WTC11 (cell line): ENCODE measurements around the gene CCND1. TPM values are rescaled to one million over a fixed set of nuclear protein-coding genes. Genes with fewer than 3 reads are reported as not detected.

ENCODE experiments used
- ATAC-seq: fragments of 200-7000 bp; cut with Tn5 transposase; 2 replicates; pipeline ENCODE4 v1.10.0; 2021; ENCODE audit warnings: mild to moderate bottlenecking, moderate library complexity
- CTCF ChIA-PET: fragments of 300-600 bp; sonication (Branson Sonifier 250); formaldehyde crosslinking; loops from one replicate; lab custom pipeline; 2021; ENCODE audit warnings: antibody characterized with exemption; lab: Charles Lee
- POLR2A ChIA-PET: fragments of 350-600 bp; sonication (Branson Sonifier 250); formaldehyde crosslinking; loops from one replicate; lab custom pipeline; 2021; ENCODE audit warnings: antibody characterized with exemption; lab: Charles Lee
- DNase-seq: peaks from one replicate; pipeline ENCODE4 v3.0.0; 2021; ENCODE audit warnings: low spot score
- H3K27ac Mint-ChIP-seq: 2 replicates; pipeline ENCODE4 v1.8.0; 2021; ENCODE audit warnings: mixed read lengths
- H3K27me3 Mint-ChIP-seq: 2 replicates; pipeline ENCODE4 v1.8.0; 2021; ENCODE audit warnings: low read depth, mild to moderate bottlenecking, moderate library complexity, mixed read lengths
- H3K36me3 Mint-ChIP-seq: 2 replicates; pipeline ENCODE4 v1.8.0; 2021; ENCODE audit warnings: mixed read lengths
- H3K4me1 Mint-ChIP-seq: 2 replicates; pipeline ENCODE4 v1.8.0; 2022; ENCODE audit warnings: mixed read lengths
- H3K4me3 Mint-ChIP-seq: 2 replicates; pipeline ENCODE4 v1.8.0; 2021; ENCODE audit warnings: mild to moderate bottlenecking, moderate library complexity, mixed read lengths
- H3K9me3 Mint-ChIP-seq: 2 replicates; pipeline ENCODE4 v1.8.0; 2021; ENCODE audit warnings: mixed read lengths
- AR ChIP-seq: fragments of 250-450 bp; sonication (Bioruptor Pico); IDR thresholded peaks from 2 replicates; pipeline ENCODE4 v1.9.0; 2021; ENCODE audit warnings: mild to moderate bottlenecking
- ATF6 ChIP-seq: sonication (generic); formaldehyde crosslinking; IDR thresholded peaks from 2 replicates; pipeline ENCODE4 v1.8.1; 2023; ENCODE audit warnings: mild to moderate bottlenecking, missing genetic modification reagents
- CDX4 ChIP-seq: fragments of 250-450 bp; sonication (Bioruptor Pico); IDR thresholded peaks from 2 replicates; pipeline ENCODE4 v1.9.0; 2021; ENCODE audit warnings: moderate library complexity, mild to moderate bottlenecking, inconsistent platforms, borderline replicate concordance
- EMX1 ChIP-seq: fragments of 250-450 bp; sonication (Bioruptor Pico); IDR thresholded peaks from 2 replicates; pipeline ENCODE4 v1.8.0; 2021; ENCODE audit warnings: mild to moderate bottlenecking
- FOXP1 ChIP-seq: sonication (generic); formaldehyde crosslinking; IDR thresholded peaks from 2 replicates; pipeline ENCODE4 v1.8.0; 2022; ENCODE audit warnings: missing genetic modification reagents, mild to moderate bottlenecking, moderate library complexity, borderline replicate concordance
- NFYB ChIP-seq: sonication (generic); formaldehyde crosslinking; conservative IDR thresholded peaks from 2 replicates; pipeline ENCODE4 v1.8.0; 2022; ENCODE audit warnings: low read depth, missing genetic modification reagents
- NR1H2 ChIP-seq: sonication (generic); formaldehyde crosslinking; IDR thresholded peaks from 2 replicates; pipeline ENCODE4 v1.9.0; 2021; ENCODE audit warnings: mild to moderate bottlenecking, moderate library complexity, missing genetic modification reagents
- NR3C1 ChIP-seq: sonication (generic); formaldehyde crosslinking; conservative IDR thresholded peaks from 2 replicates; pipeline ENCODE4 v1.8.1; 2023; ENCODE audit warnings: low read depth, mild to moderate bottlenecking, missing genetic modification reagents
- OVOL2 ChIP-seq: fragments of 250-450 bp; sonication (Bioruptor Pico); IDR thresholded peaks from 2 replicates; pipeline ENCODE4 v1.9.0; 2021; ENCODE audit warnings: mild to moderate bottlenecking, borderline replicate concordance
- SMAD4 ChIP-seq: sonication (generic); formaldehyde crosslinking; IDR thresholded peaks from 2 replicates; pipeline ENCODE4 v1.8.0; 2022; ENCODE audit warnings: mild to moderate bottlenecking, missing genetic modification reagents
- SOX15 ChIP-seq: fragments of 250-450 bp; sonication (Bioruptor Pico); IDR thresholded peaks from 2 replicates; pipeline ENCODE4 v1.9.0; 2021; ENCODE audit warnings: mild to moderate bottlenecking
- TEAD4 ChIP-seq: sonication (generic); formaldehyde crosslinking; IDR thresholded peaks from 2 replicates; pipeline ENCODE4 v1.8.0; 2022; ENCODE audit warnings: mild to moderate bottlenecking, missing genetic modification reagents
- ZNF232 ChIP-seq: sonication (generic); formaldehyde crosslinking; IDR thresholded peaks from 2 replicates; pipeline ENCODE4 v1.8.0; 2022; ENCODE audit warnings: mild to moderate bottlenecking, missing genetic modification reagents
- ZNF396 ChIP-seq: fragments of 250-450 bp; sonication (Bioruptor Pico); IDR thresholded peaks from 2 replicates; pipeline ENCODE4 v1.8.0; 2021; ENCODE audit warnings: mild to moderate bottlenecking, moderate library complexity, borderline replicate concordance
- ZNF532 ChIP-seq: fragments of 250-450 bp; sonication (Bioruptor Pico); IDR thresholded peaks from 2 replicates; pipeline ENCODE4 v1.9.0; 2021; ENCODE audit warnings: mild to moderate bottlenecking, borderline replicate concordance
- total RNA-seq: library from RNA; stranded (reverse); gene quantifications from 3 replicates; pipeline ENCODE4 v1.2.3, GENCODE V29; 2021
- TF ChIP-seq, protein P1 (sequence below): fragments of 200-600 bp; IDR thresholded peaks from 2 replicates; pipeline ENCODE4 v1.8.0; 2022; ENCODE audit warnings: antibody characterized with exemption
- TF ChIP-seq, protein P2 (sequence below): sonication (generic); formaldehyde crosslinking; IDR thresholded peaks from 2 replicates; pipeline ENCODE4 v1.8.0; 2022; ENCODE audit warnings: mild to moderate bottlenecking, missing genetic modification reagents

CCND1 gene
- total RNA-seq, 1 experiment from 2014 or later = 212 TPM

DNA sequence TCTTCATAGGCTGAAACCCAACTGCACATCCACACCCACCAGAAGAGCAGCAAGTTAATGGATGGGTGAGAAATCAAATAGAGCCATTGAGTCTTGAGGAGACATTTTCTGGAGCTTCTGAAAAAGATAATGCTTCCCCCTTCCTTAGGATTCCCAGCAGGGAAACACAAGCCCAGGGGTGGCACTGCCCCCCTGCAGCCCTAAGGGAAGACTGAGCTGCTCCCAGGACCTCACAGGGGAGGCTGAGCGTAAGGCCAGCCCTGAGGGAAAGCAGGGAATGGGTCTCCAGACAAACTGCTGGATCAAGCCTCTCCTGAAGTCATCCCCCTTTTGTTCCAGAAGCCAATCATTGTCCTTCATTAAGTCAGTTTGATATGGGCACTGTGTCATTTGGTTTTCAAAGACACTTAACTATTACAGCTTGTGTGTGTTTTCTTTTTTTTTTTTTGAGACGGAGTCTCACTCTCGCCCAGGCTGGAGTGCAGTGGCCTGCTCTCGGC lies 19.1 kb downstream of the CCND1 start (continued):
- TF ChIP-seq ZNF532 (CRISPR knock-in tag) (no peak), SMAD4 (CRISPR knock-in tag) (no peak)
- TF ChIP-seq, protein P1, sequence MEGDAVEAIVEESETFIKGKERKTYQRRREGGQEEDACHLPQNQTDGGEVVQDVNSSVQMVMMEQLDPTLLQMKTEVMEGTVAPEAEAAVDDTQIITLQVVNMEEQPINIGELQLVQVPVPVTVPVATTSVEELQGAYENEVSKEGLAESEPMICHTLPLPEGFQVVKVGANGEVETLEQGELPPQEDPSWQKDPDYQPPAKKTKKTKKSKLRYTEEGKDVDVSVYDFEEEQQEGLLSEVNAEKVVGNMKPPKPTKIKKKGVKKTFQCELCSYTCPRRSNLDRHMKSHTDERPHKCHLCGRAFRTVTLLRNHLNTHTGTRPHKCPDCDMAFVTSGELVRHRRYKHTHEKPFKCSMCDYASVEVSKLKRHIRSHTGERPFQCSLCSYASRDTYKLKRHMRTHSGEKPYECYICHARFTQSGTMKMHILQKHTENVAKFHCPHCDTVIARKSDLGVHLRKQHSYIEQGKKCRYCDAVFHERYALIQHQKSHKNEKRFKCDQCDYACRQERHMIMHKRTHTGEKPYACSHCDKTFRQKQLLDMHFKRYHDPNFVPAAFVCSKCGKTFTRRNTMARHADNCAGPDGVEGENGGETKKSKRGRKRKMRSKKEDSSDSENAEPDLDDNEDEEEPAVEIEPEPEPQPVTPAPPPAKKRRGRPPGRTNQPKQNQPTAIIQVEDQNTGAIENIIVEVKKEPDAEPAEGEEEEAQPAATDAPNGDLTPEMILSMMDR = no peak

DNA sequence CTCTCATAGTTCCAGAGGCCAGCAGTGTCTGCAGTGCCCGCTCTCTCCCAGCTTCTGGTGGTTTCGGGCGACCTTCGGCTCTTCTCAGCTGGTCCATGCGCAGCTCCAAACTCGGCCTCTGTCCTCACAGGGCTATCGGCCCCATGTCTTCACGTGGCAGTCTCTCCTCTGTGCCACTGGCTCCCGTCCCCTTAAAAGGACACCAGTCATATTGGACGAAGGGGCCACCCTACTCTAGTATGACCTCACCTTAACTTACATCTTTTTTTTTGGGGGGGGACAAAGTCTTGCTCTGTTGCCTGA lies 20.4 kb downstream of the CCND1 start:
- DNase-seq (peak; percentile 3), ATAC-seq (no peak)
- TF ChIP-seq ZNF232 (no peak), ATF6 (CRISPR knock-in tag) (no peak), NFYB (CRISPR knock-in tag) (no peak), AR (CRISPR knock-in tag) (no peak), EMX1 (CRISPR knock-in tag) (no peak)
- Mint-ChIP-seq H3K27me3 (no peaks in the 10 kb centered on the region), H3K4me1 (peaks cover 19% of the 10 kb centered on the region), H3K9me3 (no peaks in the 10 kb centered on the region), H3K27ac (no peak overlapping the region), H3K4me3 (no peak overlapping the region), H3K36me3 (peaks cover 7% of the 10 kb centered on the region; the same call in 1 of the 2 replicates)
- ChIA-PET CTCF (interaction anchor here (0.6 to 5.8 kb wide), 18 partner anchors 8 to 617 kb away, joined by 3 to 34 read pairs (median 3); no protein-coding TSS in a partner anchor), POLR2A (no interaction called here)

GRCh38 chr11:69662021-69662698 lies 21.2 kb downstream of the CCND1 start:
- Mint-ChIP-seq H3K27me3 (no peaks in the 10 kb centered on the region), H3K9me3 (no peaks in the 10 kb centered on the region), H3K27ac (peak overlapping the region; percentile 17; the same call in 1 of the 2 replicates)
- CTCF ChIA-PET = interaction anchor here (0.5 to 5.8 kb wide), 21 partner anchors 8 to 1724 kb away, joined by 3 to 34 read pairs (median 3); partner anchors contain the start of gene LTO1
- ATAC-seq = peak; percentile 49
- POLR2A ChIA-PET = interaction anchor here (1.0 kb wide), 1 partner anchor 22 kb away, joined by 3 read pairs; no protein-coding TSS in a partner anchor
- TF ChIP-seq ZNF396 (no peak), NR3C1 (CRISPR knock-in tag) (no peak), TEAD4 (no peak), FOXP1 (CRISPR knock-in tag) (no peak), OVOL2 (CRISPR knock-in tag) (no peak), SOX15 (CRISPR knock-in tag) (no peak), CDX4 (CRISPR knock-in tag) (no peak), NR1H2 (CRISPR knock-in tag) (no peak)
- TF ChIP-seq, protein P2, sequence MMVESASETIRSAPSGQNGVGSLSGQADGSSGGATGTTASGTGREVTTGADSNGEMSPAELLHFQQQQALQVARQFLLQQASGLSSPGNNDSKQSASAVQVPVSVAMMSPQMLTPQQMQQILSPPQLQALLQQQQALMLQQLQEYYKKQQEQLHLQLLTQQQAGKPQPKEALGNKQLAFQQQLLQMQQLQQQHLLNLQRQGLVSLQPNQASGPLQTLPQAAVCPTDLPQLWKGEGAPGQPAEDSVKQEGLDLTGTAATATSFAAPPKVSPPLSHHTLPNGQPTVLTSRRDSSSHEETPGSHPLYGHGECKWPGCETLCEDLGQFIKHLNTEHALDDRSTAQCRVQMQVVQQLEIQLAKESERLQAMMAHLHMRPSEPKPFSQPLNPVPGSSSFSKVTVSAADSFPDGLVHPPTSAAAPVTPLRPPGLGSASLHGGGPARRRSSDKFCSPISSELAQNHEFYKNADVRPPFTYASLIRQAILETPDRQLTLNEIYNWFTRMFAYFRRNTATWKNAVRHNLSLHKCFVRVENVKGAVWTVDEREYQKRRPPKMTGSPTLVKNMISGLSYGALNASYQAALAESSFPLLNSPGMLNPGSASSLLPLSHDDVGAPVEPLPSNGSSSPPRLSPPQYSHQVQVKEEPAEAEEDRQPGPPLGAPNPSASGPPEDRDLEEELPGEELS (CRISPR knock-in tag) = no peak
- TF ChIP-seq, all 79 proteins: peak for 0
- H3K4me3 Mint-ChIP-seq = no peak overlapping the region
- DNase-seq = peak; percentile 26
- peaks cover 19% of the 10 kb centered on the region for H3K4me1 Mint-ChIP-seq
- peaks cover 7% of the 10 kb centered on the region; the same call in 1 of the 2 replicates for H3K36me3 Mint-ChIP-seq
